Measurements from ENCODE around the gene MCEMP1. TPM values are rescaled to one million over a fixed set of nuclear protein-coding genes. Genes with fewer than 3 reads are reported as not detected.

The MCEMP1 gene
- polyA plus RNA-seq, 2 of the 4 experiments (the other 2 are of a cell fraction) = 0.17 TPM; not detected in 1

DNA sequence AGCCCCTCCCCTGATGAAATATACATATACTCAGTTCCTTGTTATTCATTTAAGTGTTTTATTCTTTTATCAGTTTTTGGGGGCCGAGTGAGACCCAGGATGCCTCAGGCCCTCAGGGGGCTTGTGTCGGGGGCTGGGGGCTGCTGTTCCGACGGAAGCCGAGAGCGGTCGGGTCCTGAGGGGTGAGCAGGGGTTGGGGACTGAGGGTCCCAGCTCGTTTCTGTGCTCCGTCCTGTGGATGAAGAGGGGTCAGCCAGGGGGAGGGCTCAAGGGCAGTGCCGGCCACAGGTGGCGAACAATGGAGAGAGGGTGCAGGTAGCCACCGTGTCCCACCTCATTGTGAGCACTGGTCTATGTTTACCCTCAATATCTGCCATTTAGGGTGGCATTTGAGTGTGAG lies 45.3 kb upstream of the MCEMP1 start:
- Histone ChIP-seq H3K9me3 (no peaks in the 10 kb centered on the region), H3K27ac (no peak overlapping the region), H3K4me1 (peaks cover 14% of the 10 kb centered on the region; the same call in 1 of the 3 replicates), H3K4me3 (no peak overlapping the region), H3K4me2 (no peak overlapping the region)
- no peak for DNase-seq (ENCODE audit: low read depth in 1 of 2, low spot score in 1 of 2)
- no peak for ATAC-seq
- whole genome bisulfite sequencing (ENCODE audit: missing lambda C conversion rate) = 72% methylated on average over 8 of the region's 12 CpGs
- FAIRE-seq = no peak
- TF ChIP-seq HOXB5 (CRISPR knock-in tag; IDR thresholded peaks at IDR 0.05) (no peak), ZNF302 (CRISPR knock-in tag; IDR thresholded peaks at IDR 0.05) (no peak), ESRRA (IDR thresholded peaks at IDR 0.05; ENCODE audit: borderline replicate concordance, low read length) (no peak), E2F6 (IDR thresholded peaks at IDR 0.05; ENCODE audit: borderline replicate concordance, low read depth) (no peak), NPAS2 (CRISPR knock-in tag; IDR thresholded peaks at IDR 0.05; ENCODE audit: borderline replicate concordance) (no peak), BCL3 (IDR thresholded peaks at IDR 0.05) (no peak), RFX5 (IDR thresholded peaks at IDR 0.05) (no peak), POLR2A (IDR thresholded peaks at IDR 0.05; ENCODE audit: low read length) (no peak), FOXS1 (CRISPR knock-in tag; IDR thresholded peaks at IDR 0.05) (no peak), HDAC2 (IDR thresholded peaks at IDR 0.05) (no peak), NFE2L2 (conservative IDR thresholded peaks at IDR 0.05; ENCODE audit: low read length) (no peak), TFCP2L1 (CRISPR knock-in tag; IDR thresholded peaks at IDR 0.05) (no peak), BHLHE40 (IDR thresholded peaks at IDR 0.05; ENCODE audit: low read depth, low read length) (no peak), HEYL (CRISPR knock-in tag; IDR thresholded peaks at IDR 0.05) (no peak)
- TF ChIP-seq, protein P1, sequence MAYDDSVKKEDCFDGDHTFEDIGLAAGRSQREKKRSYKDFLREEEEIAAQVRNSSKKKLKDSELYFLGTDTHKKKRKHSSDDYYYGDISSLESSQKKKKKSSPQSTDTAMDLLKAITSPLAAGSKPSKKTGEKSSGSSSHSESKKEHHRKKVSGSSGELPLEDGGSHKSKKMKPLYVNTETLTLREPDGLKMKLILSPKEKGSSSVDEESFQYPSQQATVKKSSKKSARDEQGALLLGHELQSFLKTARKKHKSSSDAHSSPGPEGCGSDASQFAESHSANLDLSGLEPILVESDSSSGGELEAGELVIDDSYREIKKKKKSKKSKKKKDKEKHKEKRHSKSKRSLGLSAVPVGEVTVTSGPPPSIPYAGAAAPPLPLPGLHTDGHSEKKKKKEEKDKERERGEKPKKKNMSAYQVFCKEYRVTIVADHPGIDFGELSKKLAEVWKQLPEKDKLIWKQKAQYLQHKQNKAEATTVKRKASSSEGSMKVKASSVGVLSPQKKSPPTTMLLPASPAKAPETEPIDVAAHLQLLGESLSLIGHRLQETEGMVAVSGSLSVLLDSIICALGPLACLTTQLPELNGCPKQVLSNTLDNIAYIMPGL (CRISPR knock-in tag; IDR thresholded peaks at IDR 0.05; ENCODE audit: borderline replicate concordance) = no peak
- TF ChIP-seq, protein P2, sequence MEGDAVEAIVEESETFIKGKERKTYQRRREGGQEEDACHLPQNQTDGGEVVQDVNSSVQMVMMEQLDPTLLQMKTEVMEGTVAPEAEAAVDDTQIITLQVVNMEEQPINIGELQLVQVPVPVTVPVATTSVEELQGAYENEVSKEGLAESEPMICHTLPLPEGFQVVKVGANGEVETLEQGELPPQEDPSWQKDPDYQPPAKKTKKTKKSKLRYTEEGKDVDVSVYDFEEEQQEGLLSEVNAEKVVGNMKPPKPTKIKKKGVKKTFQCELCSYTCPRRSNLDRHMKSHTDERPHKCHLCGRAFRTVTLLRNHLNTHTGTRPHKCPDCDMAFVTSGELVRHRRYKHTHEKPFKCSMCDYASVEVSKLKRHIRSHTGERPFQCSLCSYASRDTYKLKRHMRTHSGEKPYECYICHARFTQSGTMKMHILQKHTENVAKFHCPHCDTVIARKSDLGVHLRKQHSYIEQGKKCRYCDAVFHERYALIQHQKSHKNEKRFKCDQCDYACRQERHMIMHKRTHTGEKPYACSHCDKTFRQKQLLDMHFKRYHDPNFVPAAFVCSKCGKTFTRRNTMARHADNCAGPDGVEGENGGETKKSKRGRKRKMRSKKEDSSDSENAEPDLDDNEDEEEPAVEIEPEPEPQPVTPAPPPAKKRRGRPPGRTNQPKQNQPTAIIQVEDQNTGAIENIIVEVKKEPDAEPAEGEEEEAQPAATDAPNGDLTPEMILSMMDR (IDR thresholded peaks at IDR 0.05) = no peak
- ChIA-PET CTCF (interaction anchor here (1.0 to 2.4 kb wide), 4 partner anchors 20 to 277 kb away, joined by 3 to 7 read pairs (median 4); partner anchors contain the start of gene TRAPPC5), POLR2A (no interaction called here)

GRCh38 chr19:7632340-7633203 lies 44.3 kb upstream of the MCEMP1 start:
- no peak for DNase-seq (ENCODE audit: low read depth in 1 of 2, low spot score in 1 of 2)
- CTCF ChIA-PET = interaction anchor here (1.3 to 2.2 kb wide), 2 partner anchors 48 to 64 kb away, joined by 5 to 12 read pairs; partner anchors contain the start of gene TRAPPC5
- H3K9me3 ChIP-seq = no peaks in the 10 kb centered on the region
- H3K4me2 ChIP-seq = no peak overlapping the region
- FAIRE-seq = no peak
- no peak overlapping the region for H3K27ac ChIP-seq
- POLR2A ChIA-PET = interaction anchor here (2.3 kb wide), 1 partner anchor 8 kb away, joined by 6 read pairs; no protein-coding TSS in a partner anchor
- WGBS (ENCODE audit: missing lambda C conversion rate) = 87% methylated on average over 15 of the region's 40 CpGs
- ATAC-seq = no peak
- peaks cover 14% of the 10 kb centered on the region; the same call in 1 of the 3 replicates for H3K4me1 ChIP-seq
- H3K4me3 ChIP-seq = no peak overlapping the region
- TF ChIP-seq CBX2 (IDR thresholded peaks at IDR 0.05; ENCODE audit: borderline replicate concordance, low read depth) (no peak), PHF8 (IDR thresholded peaks at IDR 0.05; ENCODE audit: borderline replicate concordance, low read depth) (no peak), BCL3 (IDR thresholded peaks at IDR 0.05) (no peak), CEBPB (IDR thresholded peaks at IDR 0.05) (no peak), ESRRA (IDR thresholded peaks at IDR 0.05; ENCODE audit: borderline replicate concordance, low read length) (no peak), EHF (CRISPR knock-in tag; IDR thresholded peaks at IDR 0.05) (no peak), ZC3H11A (IDR thresholded peaks at IDR 0.05) (no peak), MAFK (IDR thresholded peaks at IDR 0.05; ENCODE audit: partially characterized antibody) (no peak), EHMT2 (IDR thresholded peaks at IDR 0.05; ENCODE audit: low read depth) (no peak), SREBF2 (IDR thresholded peaks at IDR 0.05) (no peak), HOXA7 (CRISPR knock-in tag; IDR thresholded peaks at IDR 0.05) (no peak), NFE2L2 (conservative IDR thresholded peaks at IDR 0.05; ENCODE audit: low read length) (no peak), GATA3 (IDR thresholded peaks at IDR 0.05; ENCODE audit: borderline replicate concordance) (no peak), TP53 (CRISPR knock-in tag; IDR thresholded peaks at IDR 0.05) (no peak), SMC3 (IDR thresholded peaks at IDR 0.05) (no peak)
